ENCODE data around the gene LY6G6F.

LY6G6F gene

DNA sequence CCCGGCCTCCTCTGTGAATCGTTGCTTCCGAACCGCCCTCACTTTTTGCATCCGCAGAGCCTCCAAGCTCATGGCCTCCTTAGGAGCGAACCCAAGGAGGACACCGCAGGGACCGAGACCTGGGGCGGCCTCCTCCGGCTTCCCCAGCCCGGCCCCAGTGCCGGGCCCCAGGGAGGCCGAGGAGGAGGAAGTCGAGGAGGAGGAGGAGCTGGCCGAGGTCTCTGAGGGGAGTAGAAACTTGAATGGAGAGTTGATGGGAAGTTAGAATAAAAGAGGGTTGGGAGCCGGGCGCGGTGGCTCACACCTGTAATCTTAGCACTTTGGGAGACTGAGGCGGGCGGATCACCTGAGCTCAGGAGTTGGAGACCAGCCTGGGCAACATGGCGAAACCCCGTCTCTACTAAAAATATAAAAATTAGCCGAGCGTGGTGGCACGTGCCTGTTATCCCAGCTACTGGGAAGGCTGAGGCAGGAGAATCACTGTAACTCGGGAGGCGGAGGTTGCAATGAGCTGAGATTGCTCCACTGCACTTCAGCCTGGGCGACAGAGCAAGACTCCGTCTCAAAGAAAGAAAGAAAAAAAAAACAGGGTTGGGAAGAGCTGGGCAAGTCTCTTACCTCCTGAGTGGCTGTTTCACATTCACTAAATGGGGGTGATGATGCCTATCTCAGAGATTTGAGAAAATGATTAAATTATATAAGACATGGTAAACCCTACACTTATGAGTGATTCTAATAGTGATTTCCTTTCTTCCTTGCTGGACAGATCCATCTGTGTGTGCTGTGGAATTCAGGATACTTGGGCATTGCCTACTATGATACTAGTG lies 33.9 kb downstream of the LY6G6F start:
- no peak for DNase-seq

DNA sequence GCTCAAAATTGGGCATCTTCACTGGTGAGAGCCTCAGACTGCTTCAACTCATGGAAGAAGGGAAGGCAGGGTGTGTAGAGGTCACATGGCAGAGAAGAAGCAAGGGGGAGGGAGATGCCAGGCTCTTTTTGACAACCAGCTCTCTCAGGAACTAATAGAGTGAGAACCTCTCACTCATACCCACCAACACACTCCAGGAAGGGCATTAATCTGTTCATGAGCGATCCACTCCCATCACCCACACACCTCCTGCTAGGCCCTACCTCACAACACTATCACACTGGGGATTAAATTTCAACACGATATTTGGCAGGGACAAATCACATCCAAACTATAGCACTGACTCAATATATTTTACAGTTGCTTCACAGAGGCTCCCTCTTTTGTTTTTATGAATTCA lies 35.1 kb downstream of the LY6G6F start:
- no peak for DNase-seq

DNA sequence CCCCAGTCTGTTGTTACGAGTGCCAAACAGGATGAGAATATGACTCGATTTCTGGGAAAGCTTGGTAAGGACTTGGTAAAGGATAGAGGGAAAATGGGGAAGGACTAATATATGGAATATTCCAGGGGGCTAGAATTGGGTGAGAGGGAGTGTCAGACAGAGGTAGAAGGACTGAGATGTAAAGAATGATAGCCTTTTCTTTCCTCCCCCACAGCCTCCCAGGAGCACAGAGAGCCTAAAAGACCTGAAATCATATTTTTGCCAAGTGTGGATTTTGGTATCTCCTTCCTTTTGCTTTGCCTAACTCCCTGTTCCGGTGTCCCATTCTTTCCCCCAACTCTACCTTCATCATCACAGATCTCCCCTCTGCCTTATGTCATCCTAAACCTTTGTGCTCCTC lies 36.2 kb downstream of the LY6G6F start:
- no peak for DNase-seq

- no peak for DNase-seq
Measured at GRCh38 chr6:31744422-31744821, 37.8 kb downstream of the LY6G6F start.

- DNase-seq = no peak
Measured at GRCh38 chr6:31749301-31750036, 42.8 kb downstream of the LY6G6F start.

GRCh38 chr6:31750411-31751022 lies 43.9 kb downstream of the LY6G6F start:
- DNase-seq = no peak

DNA sequence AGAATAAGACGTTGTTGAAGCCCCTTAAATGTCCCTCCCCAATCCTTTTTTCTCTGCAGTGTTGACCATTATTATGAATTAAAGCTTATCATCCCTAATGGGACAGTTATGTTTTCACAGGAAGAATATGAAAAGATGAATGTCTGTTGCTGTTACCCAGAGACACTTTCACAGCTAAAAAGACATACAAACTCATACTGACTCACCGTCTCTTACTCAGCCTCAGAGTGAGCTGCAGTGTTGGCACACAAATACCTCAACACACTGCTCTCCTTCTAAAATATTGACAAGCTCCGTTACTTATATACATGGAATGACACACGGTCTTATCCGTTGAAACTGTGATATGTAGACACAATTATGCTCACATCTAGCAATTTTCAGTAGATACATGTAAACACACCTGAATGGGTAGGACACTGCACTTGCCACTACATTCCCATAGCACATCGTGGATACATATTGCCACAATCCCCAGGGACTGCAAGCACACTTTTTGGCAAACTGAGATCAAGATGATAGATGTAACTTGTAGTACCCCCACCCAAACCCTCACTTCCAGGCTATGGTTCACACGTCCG lies 46.2 kb downstream of the LY6G6F start:
- DNase-seq = no peak

DNA sequence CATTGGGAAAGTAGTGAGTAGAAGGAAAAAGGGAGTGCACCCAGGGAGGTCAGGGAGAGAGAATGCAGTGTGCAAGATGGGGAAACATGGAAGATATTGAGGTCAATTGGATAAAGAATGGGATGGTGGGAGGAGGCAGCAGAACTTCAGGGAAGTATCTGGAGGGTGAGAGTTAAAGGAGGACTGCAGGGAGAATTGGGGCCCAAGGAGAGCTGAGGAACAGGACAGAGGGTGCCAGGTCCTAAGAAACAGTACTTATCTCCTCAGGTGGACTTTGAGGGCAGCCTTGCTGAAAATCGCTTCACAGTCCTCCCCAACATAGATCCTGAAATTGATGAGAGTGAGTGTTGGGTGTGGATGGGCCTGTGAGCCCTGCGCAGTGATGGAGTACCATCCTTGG lies 51.6 kb downstream of the LY6G6F start:
- no peak for DNase-seq

All from NCI-H1105 treated with DMSO at 0.1 percent for 48 hours (cell line).